Measurements from ENCODE around the gene RAB43.
A peak's percentile ranks its signal among the peaks of the same experiment; 100 is the strongest.

Gene RAB43

DNA sequence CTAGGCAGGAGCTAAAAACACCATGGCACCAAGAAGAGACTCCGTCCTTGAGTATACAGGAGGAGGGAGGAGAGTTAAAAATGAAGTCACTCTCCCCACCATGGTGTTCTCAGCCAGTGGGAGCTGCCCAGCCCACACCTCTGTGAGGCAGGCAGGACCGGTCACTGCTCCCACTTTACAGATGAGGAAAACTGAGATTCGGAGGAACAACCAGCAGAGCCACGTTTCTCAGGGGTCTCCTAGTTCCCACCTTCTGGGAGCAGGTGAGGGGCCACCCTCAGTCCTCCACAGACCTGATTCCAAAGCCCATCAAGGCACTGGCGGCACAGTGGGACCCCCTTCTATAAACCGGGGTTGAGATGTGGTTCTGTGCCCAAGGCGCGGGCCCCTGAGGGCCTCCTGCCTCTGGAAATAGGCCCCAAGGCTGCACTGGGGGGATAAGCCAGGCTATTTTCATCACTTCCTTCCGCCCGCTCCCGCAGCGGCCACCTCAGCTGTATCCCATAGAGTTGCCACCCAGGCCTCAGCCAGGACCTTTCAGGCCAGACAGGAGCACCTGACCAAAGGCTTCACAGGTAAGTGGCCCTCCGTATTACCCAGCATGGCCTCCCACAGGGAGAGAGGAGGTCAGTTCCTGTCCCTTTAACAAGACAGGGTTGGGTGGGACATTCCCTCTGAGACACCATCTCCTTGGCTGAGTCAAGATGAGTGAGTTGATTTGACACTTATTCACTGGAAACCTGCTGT is 61.2 kb downstream of the RAB43 start, which contains the start of gene GP9:
Gene GP9 (plus strand): TSS at position 504 of the 747 bp plus-strand sequence. CDS start 961 bp downstream, outside the sequence.
- ChIA-PET CTCF (interaction anchor here (0.8 kb wide), 1 partner anchor 46 kb away, joined by 3 read pairs; no protein-coding TSS in a partner anchor), POLR2A (no interaction called here)
- H3K36me3 ChIP-seq (ENCODE audit: control insufficient read depth in 2 of 2, insufficient read depth in 1 of 2, low read length in 2 of 2): no peaks in the 10 kb centered on the region
- no peak within 1 kb of the TSS for H3K4me3 ChIP-seq (ENCODE audit: low read depth, low read length)
- no peaks in the 10 kb centered on the region for H3K9me3 ChIP-seq (ENCODE audit: control insufficient read depth, insufficient read depth, low read depth, low read length)
- no peaks in the 10 kb centered on the region for H3K4me1 ChIP-seq (ENCODE audit: control insufficient read depth, insufficient read depth, low read length)
- no peak for TF ChIP-seq ZNF248 (tag by site-specific recombination; IDR thresholded peaks at IDR 0.05)
- no peak for TF ChIP-seq ZNF174 (tag by site-specific recombination; IDR thresholded peaks at IDR 0.05)
- TF ChIP-seq, protein P1, sequence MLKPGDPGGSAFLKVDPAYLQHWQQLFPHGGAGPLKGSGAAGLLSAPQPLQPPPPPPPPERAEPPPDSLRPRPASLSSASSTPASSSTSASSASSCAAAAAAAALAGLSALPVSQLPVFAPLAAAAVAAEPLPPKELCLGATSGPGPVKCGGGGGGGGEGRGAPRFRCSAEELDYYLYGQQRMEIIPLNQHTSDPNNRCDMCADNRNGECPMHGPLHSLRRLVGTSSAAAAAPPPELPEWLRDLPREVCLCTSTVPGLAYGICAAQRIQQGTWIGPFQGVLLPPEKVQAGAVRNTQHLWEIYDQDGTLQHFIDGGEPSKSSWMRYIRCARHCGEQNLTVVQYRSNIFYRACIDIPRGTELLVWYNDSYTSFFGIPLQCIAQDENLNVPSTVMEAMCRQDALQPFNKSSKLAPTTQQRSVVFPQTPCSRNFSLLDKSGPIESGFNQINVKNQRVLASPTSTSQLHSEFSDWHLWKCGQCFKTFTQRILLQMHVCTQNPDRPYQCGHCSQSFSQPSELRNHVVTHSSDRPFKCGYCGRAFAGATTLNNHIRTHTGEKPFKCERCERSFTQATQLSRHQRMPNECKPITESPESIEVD (tag by site-specific recombination; IDR thresholded peaks at IDR 0.05): no peak
- TF ChIP-seq, protein P2, sequence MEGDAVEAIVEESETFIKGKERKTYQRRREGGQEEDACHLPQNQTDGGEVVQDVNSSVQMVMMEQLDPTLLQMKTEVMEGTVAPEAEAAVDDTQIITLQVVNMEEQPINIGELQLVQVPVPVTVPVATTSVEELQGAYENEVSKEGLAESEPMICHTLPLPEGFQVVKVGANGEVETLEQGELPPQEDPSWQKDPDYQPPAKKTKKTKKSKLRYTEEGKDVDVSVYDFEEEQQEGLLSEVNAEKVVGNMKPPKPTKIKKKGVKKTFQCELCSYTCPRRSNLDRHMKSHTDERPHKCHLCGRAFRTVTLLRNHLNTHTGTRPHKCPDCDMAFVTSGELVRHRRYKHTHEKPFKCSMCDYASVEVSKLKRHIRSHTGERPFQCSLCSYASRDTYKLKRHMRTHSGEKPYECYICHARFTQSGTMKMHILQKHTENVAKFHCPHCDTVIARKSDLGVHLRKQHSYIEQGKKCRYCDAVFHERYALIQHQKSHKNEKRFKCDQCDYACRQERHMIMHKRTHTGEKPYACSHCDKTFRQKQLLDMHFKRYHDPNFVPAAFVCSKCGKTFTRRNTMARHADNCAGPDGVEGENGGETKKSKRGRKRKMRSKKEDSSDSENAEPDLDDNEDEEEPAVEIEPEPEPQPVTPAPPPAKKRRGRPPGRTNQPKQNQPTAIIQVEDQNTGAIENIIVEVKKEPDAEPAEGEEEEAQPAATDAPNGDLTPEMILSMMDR (tag by site-specific recombination; IDR thresholded peaks at IDR 0.05): no peak
- no peak for TF ChIP-seq ZNF121 (tag by site-specific recombination; IDR thresholded peaks at IDR 0.05)
- no peak for TF ChIP-seq YY1 (tag by site-specific recombination; IDR thresholded peaks at IDR 0.05)
- no peak for TF ChIP-seq TCF7L2 (IDR thresholded peaks at IDR 0.05; ENCODE audit: borderline replicate concordance, low read depth, low read length)
- TF ChIP-seq ZNF837 (tag by site-specific recombination; IDR thresholded peaks at IDR 0.05): no peak
- no peak for TF ChIP-seq ZEB2 (tag by site-specific recombination; IDR thresholded peaks at IDR 0.05)
- no peak for TF ChIP-seq ZNF169 (tag by site-specific recombination; IDR thresholded peaks at IDR 0.05)
- H3K27ac ChIP-seq (ENCODE audit: extremely low read depth, low read depth, low read length): no peak within 1 kb of the TSS

DNA sequence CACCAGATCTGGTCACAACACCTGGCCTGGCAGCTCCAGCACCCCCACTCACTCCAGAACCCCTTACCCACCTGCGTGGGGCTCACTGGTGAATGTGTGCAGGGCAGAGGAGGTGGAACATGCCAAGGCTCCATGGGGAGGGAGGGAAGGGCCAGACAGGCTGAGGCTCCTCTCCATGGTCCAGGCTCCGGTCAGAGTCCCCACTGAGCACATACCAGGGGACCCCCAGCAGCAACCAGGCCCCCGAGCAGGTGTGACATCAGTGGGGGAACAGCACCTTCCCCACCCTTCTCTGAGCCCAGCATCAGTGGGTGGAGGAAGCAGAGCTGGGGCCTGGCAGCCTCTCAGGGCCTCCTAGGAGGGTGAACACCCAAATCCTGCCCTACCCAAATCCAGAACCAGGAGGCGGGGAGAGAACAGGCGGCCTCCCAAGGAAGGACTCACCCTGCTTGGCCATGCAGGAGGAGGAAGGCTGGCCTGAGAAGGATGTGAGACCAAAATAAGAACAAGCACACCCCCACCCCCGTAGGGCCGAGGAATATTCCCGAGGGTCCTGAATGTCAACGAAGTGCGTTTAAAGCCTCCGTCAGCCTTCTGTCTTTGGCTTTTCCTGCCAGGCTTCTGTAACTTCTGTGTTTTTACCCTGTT is 62.2 kb downstream of the RAB43 start:
- TF ChIP-seq ZNF2 (tag by site-specific recombination; IDR thresholded peaks at IDR 0.05): no peak
- no peak for TF ChIP-seq ZNF221 (tag by site-specific recombination; IDR thresholded peaks at IDR 0.05; ENCODE audit: borderline replicate concordance)
- no peak for TF ChIP-seq ZNF830 (tag by site-specific recombination; IDR thresholded peaks at IDR 0.05; ENCODE audit: low read depth)
- peak; percentile 26; the same call in 1 of the 2 replicates for TF ChIP-seq GLIS1 (tag by site-specific recombination; IDR thresholded peaks at IDR 0.05)
- Histone ChIP-seq H3K36me3 (ENCODE audit: control insufficient read depth in 2 of 2, insufficient read depth in 1 of 2, low read length in 2 of 2) (no peaks in the 10 kb centered on the region), H3K4me3 (ENCODE audit: low read depth, low read length) (no peak overlapping the region), H3K4me1 (ENCODE audit: control insufficient read depth, insufficient read depth, low read length) (no peaks in the 10 kb centered on the region), H3K27ac (ENCODE audit: extremely low read depth, low read depth, low read length) (no peak overlapping the region), H3K9me3 (ENCODE audit: control insufficient read depth, insufficient read depth, low read depth, low read length) (no peaks in the 10 kb centered on the region)
- POLR2A ChIA-PET: no interaction called here
- CTCF ChIA-PET: no interaction called here

DNA sequence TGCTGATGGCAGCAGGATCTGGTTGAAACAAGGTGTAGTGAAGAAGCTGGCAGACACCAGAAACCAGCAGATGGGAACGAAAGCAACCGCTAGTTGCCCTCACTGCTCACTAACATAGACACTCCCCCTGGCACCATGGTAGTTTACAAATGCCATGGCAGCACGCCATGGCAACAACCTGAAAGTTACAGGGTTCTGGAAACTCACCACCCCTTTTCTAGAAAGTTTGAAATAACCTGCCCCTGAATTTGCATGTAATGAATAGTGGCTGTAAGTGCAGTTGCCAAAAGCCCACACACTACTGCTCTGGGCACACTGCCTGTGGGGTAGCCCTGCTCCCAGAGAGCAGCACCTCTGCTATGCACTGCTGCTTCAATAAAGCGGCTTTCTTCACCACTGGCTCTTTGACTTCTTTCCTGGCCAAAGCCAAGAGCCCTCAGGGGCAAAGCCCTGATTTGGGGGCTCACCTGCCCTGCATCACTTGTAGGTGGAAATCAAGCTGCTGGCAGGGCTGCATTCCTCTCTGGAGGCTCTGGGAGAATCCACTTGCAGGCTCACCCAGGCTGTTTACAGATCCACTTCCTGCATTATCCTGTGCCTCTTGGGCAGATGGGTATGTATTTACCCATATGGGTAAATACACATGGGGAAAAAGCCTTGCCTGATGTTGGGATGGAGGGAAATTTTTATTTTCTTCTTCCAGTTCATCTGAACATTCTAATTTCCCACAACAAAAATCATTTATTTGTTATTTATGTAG is 63.0 kb downstream of the RAB43 start:
- TF ChIP-seq BCL11B (tag by site-specific recombination; IDR thresholded peaks at IDR 0.05; ENCODE audit: low read depth) (no peak), ZNF19 (tag by site-specific recombination; IDR thresholded peaks at IDR 0.05; ENCODE audit: low read depth) (no peak), ZNF202 (tag by site-specific recombination; IDR thresholded peaks at IDR 0.05; ENCODE audit: borderline replicate concordance) (no peak), ZNF549 (tag by site-specific recombination; IDR thresholded peaks at IDR 0.05) (no peak)
- TF ChIP-seq, protein P3, sequence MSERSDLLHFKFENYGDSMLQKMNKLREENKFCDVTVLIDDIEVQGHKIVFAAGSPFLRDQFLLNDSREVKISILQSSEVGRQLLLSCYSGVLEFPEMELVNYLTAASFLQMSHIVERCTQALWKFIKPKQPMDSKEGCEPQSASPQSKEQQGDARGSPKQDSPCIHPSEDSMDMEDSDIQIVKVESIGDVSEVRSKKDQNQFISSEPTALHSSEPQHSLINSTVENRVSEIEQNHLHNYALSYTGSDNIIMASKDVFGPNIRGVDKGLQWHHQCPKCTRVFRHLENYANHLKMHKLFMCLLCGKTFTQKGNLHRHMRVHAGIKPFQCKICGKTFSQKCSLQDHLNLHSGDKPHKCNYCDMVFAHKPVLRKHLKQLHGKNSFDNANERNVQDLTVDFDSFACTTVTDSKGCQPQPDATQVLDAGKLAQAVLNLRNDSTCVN (tag by site-specific recombination; optimal IDR thresholded peaks at IDR 0.05): no peak
- POLR2A ChIA-PET: no interaction called here
- H3K4me3 ChIP-seq (ENCODE audit: low read depth, low read length): no peak overlapping the region
- H3K36me3 ChIP-seq (ENCODE audit: control insufficient read depth in 2 of 2, insufficient read depth in 1 of 2, low read length in 2 of 2): no peaks in the 10 kb centered on the region
- CTCF ChIA-PET: no interaction called here
- no peaks in the 10 kb centered on the region for H3K9me3 ChIP-seq (ENCODE audit: control insufficient read depth, insufficient read depth, low read depth, low read length)
- H3K27ac ChIP-seq (ENCODE audit: extremely low read depth, low read depth, low read length): no peak overlapping the region
- H3K4me1 ChIP-seq (ENCODE audit: control insufficient read depth, insufficient read depth, low read length): no peaks in the 10 kb centered on the region
